ENCODE data around the gene TGFBR1. TPM values are rescaled to one million over a fixed set of nuclear protein-coding genes. Genes with fewer than 3 reads are reported as not detected.

TGFBR1 gene
- total RNA-seq, 1 donor from 2014 or later, result 87.8 TPM

GRCh38 chr9:99066571-99066970, 38.3 kb upstream of the TGFBR1 start:
- no peak for DNase-seq (ENCODE audit: low read depth)
- no peak for TF ChIP-seq CTCF (IDR thresholded peaks at IDR 0.05; ENCODE audit: insufficient read depth, low read length, poor library complexity, severe bottlenecking)
- Histone ChIP-seq H3K4me3 (ENCODE audit: low read depth, low read length) (no peak overlapping the region), H3K27me3 (ENCODE audit: control insufficient read depth, insufficient read depth, low read length) (no peaks in the 10 kb centered on the region), H3K36me3 (ENCODE audit: control insufficient read depth, insufficient read depth, low read length) (no peaks in the 10 kb centered on the region)

- no peak for TF ChIP-seq CTCF (IDR thresholded peaks at IDR 0.05; ENCODE audit: insufficient read depth, low read length, poor library complexity, severe bottlenecking)
- no peaks in the 10 kb centered on the region for H3K36me3 ChIP-seq (ENCODE audit: control insufficient read depth, insufficient read depth, low read length)
- no peak for DNase-seq (ENCODE audit: low read depth)
Observed at GRCh38 chr9:99069075-99069474, 35.8 kb upstream of the TGFBR1 start.

GRCh38 chr9:99069546-99069945, 35.4 kb upstream of the TGFBR1 start:
- Histone ChIP-seq H3K36me3 (ENCODE audit: control insufficient read depth, insufficient read depth, low read length) (no peaks in the 10 kb centered on the region), H3K27me3 (ENCODE audit: control insufficient read depth, insufficient read depth, low read length) (no peaks in the 10 kb centered on the region), H3K4me3 (ENCODE audit: low read depth, low read length) (no peak overlapping the region)
- no peak for DNase-seq (ENCODE audit: low read depth)
- no peak for TF ChIP-seq CTCF (IDR thresholded peaks at IDR 0.05; ENCODE audit: insufficient read depth, low read length, poor library complexity, severe bottlenecking)

More at GRCh38 chr9:99069075-99069474, 35.8 kb upstream of the TGFBR1 start:
- H3K4me3 ChIP-seq (ENCODE audit: low read depth, low read length), result no peak overlapping the region
- no peaks in the 10 kb centered on the region for H3K27me3 ChIP-seq (ENCODE audit: control insufficient read depth, insufficient read depth, low read length)

GRCh38 chr9:99070681-99071080, 34.2 kb upstream of the TGFBR1 start:
- no peaks in the 10 kb centered on the region for H3K27me3 ChIP-seq (ENCODE audit: control insufficient read depth, insufficient read depth, low read length)
- H3K4me3 ChIP-seq (ENCODE audit: low read depth, low read length), result no peak overlapping the region
- no peak for DNase-seq (ENCODE audit: low read depth)
- no peak for TF ChIP-seq CTCF (IDR thresholded peaks at IDR 0.05; ENCODE audit: insufficient read depth, low read length, poor library complexity, severe bottlenecking)
- H3K36me3 ChIP-seq (ENCODE audit: control insufficient read depth, insufficient read depth, low read length), result no peaks in the 10 kb centered on the region

- H3K4me3 ChIP-seq (ENCODE audit: low read depth, low read length), result no peak overlapping the region
- DNase-seq (ENCODE audit: low read depth), result no peak
- no peaks in the 10 kb centered on the region for H3K27me3 ChIP-seq (ENCODE audit: control insufficient read depth, insufficient read depth, low read length)
- H3K36me3 ChIP-seq (ENCODE audit: control insufficient read depth, insufficient read depth, low read length), result no peaks in the 10 kb centered on the region
- TF ChIP-seq CTCF (IDR thresholded peaks at IDR 0.05; ENCODE audit: insufficient read depth, low read length, poor library complexity, severe bottlenecking), result no peak
Observed at GRCh38 chr9:99071313-99072039, 33.4 kb upstream of the TGFBR1 start.

GRCh38 chr9:99072040-99072394, 32.9 kb upstream of the TGFBR1 start:
- no peak for TF ChIP-seq CTCF (IDR thresholded peaks at IDR 0.05; ENCODE audit: insufficient read depth, low read length, poor library complexity, severe bottlenecking)
- H3K27me3 ChIP-seq (ENCODE audit: control insufficient read depth, insufficient read depth, low read length), result no peaks in the 10 kb centered on the region
- no peak for DNase-seq (ENCODE audit: low read depth)
- H3K36me3 ChIP-seq (ENCODE audit: control insufficient read depth, insufficient read depth, low read length), result no peaks in the 10 kb centered on the region
- no peak overlapping the region for H3K4me3 ChIP-seq (ENCODE audit: low read depth, low read length)
